ENCODE data around the gene PPP1R12B.

The PPP1R12B gene

GRCh38 chr1:202586871-202587270, 238.4 kb downstream of the PPP1R12B start:
- ATAC-seq (ENCODE audit: low read depth), result no peak
- no peaks in the 10 kb centered on the region for H3K36me3 ChIP-seq (ENCODE audit: low read depth)
- H3K27me3 ChIP-seq (ENCODE audit: insufficient read depth, poor library complexity, severe bottlenecking), result no peaks in the 10 kb centered on the region
- peaks cover 54% of the 10 kb centered on the region for H3K4me1 ChIP-seq (ENCODE audit: insufficient read depth, poor library complexity, severe bottlenecking)
- TF ChIP-seq CTCF (IDR thresholded peaks at IDR 0.05; ENCODE audit: poor library complexity, severe bottlenecking), result no peak
- no peak overlapping the region for H3K4me3 ChIP-seq (ENCODE audit: severe bottlenecking)
- DNase-seq (ENCODE audit: low spot score), result no peak
- H3K9me3 ChIP-seq (ENCODE audit: severe bottlenecking), result no peaks in the 10 kb centered on the region
- peak overlapping the region; percentile 94 for H3K27ac ChIP-seq (ENCODE audit: poor library complexity, severe bottlenecking)

- Histone ChIP-seq H3K4me1 (ENCODE audit: insufficient read depth, poor library complexity, severe bottlenecking) (peaks cover 60% of the 10 kb centered on the region), H3K36me3 (ENCODE audit: low read depth) (no peaks in the 10 kb centered on the region), H3K9me3 (ENCODE audit: severe bottlenecking) (no peaks in the 10 kb centered on the region), H3K4me3 (ENCODE audit: severe bottlenecking) (no peak overlapping the region), H3K27me3 (ENCODE audit: insufficient read depth, poor library complexity, severe bottlenecking) (no peaks in the 10 kb centered on the region), H3K27ac (ENCODE audit: poor library complexity, severe bottlenecking) (peak overlapping the region; percentile 94)
- ATAC-seq (ENCODE audit: low read depth), result no peak
- DNase-seq (ENCODE audit: low spot score), result no peak
- no peak for TF ChIP-seq CTCF (IDR thresholded peaks at IDR 0.05; ENCODE audit: poor library complexity, severe bottlenecking)
These were observed 239.5 kb downstream of the PPP1R12B start for GRCh38 chr1:202587859-202588485.

DNA sequence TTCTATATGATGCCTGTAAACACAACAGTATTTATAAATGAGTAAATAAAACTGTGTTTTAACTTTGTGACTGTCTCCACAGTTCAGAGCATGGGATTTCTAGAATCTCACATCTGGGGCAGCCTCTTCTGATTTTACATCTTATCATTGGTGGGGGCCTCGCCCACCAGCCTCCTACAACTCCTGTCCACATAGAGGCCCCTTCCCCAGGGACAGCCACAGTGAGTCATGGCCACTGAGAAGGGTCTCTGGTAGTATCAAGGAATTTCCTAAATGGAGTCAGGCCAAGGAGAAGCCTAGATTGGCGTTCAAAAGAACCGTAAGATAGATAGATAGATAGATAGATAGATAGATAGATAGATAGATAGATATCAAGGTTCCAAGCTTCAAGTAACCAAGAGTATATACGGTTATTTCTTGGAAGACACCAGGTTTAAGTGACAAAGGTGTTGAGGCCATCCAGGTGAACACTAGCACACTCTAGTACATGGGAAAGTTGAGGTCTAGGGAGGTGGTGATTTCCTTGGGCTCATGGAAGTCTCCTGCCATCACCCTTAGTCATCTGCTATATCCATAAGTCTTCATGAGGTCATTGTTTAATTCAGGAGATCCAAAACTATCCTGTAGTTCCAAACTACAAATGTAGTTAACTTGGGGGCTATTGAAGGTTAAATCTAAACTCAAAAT, 240.1 kb downstream of the PPP1R12B start:
- TF ChIP-seq CTCF (IDR thresholded peaks at IDR 0.05; ENCODE audit: poor library complexity, severe bottlenecking), result no peak
- H3K36me3 ChIP-seq (ENCODE audit: low read depth), result no peaks in the 10 kb centered on the region
- no peak overlapping the region for H3K4me3 ChIP-seq (ENCODE audit: severe bottlenecking)
- ATAC-seq (ENCODE audit: low read depth), result peak; percentile 28
- DNase-seq (ENCODE audit: low spot score), result no peak
- H3K9me3 ChIP-seq (ENCODE audit: severe bottlenecking), result no peaks in the 10 kb centered on the region
- H3K4me1 ChIP-seq (ENCODE audit: insufficient read depth, poor library complexity, severe bottlenecking), result peaks cover 67% of the 10 kb centered on the region
- H3K27me3 ChIP-seq (ENCODE audit: insufficient read depth, poor library complexity, severe bottlenecking), result no peaks in the 10 kb centered on the region
- peak overlapping the region; percentile 94 for H3K27ac ChIP-seq (ENCODE audit: poor library complexity, severe bottlenecking)

DNA sequence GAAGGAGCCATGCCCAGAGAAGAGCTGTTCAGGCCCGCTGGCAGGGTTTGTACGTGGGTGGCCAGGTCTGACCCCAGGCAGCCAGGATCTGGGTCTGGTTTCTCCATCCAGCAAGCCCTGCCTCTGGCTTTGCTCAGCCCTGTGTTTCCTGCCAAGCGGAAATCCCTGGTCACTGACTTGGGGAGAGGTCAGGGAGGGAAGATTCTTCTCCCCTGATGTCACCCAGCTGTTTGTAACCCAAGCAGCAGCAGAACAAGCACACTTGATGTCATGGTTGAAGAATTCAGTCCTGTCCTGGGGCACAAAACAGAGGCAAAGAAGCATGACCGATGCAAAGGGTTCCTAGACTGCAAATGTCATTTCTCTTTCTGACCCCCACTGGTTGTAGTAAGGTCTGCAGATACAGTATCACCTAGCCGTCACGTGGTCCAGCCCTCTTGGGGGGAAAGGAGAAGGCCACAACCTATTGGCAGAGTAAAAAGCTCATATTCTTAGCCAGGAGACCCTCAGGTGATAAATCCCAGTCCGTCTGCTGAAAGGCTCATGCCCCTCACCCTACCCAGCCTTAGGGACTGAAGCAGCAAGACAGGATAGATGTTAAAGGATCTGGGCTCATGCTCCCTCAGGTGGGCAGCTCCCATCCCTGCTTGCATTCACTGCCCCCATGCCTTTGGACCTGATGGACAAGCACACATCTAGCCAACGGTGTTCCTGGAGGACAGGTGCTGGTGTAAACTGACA, 240.9 kb downstream of the PPP1R12B start:
- Histone ChIP-seq H3K27me3 (ENCODE audit: insufficient read depth, poor library complexity, severe bottlenecking) (no peaks in the 10 kb centered on the region), H3K4me1 (ENCODE audit: insufficient read depth, poor library complexity, severe bottlenecking) (peaks cover 74% of the 10 kb centered on the region), H3K9me3 (ENCODE audit: severe bottlenecking) (no peaks in the 10 kb centered on the region), H3K4me3 (ENCODE audit: severe bottlenecking) (no peak overlapping the region), H3K36me3 (ENCODE audit: low read depth) (no peaks in the 10 kb centered on the region), H3K27ac (ENCODE audit: poor library complexity, severe bottlenecking) (peak overlapping the region; percentile 94)
- DNase-seq (ENCODE audit: low spot score), result peak; percentile 95
- TF ChIP-seq CTCF (IDR thresholded peaks at IDR 0.05; ENCODE audit: poor library complexity, severe bottlenecking), result peak; percentile 18
- ATAC-seq (ENCODE audit: low read depth), result peak; percentile 80

Data from RWPE2 (cell line).